GM19452 (cell line): ENCODE data around the gene MPP4.

ENCODE experiments used
- ATAC-seq: cut with Tn5 transposase; IDR thresholded peaks from one replicate; pipeline ENCODE4 v1.9.1; 2021; ENCODE audit not compliant: unreplicated experiment

MPP4 gene, protein sequence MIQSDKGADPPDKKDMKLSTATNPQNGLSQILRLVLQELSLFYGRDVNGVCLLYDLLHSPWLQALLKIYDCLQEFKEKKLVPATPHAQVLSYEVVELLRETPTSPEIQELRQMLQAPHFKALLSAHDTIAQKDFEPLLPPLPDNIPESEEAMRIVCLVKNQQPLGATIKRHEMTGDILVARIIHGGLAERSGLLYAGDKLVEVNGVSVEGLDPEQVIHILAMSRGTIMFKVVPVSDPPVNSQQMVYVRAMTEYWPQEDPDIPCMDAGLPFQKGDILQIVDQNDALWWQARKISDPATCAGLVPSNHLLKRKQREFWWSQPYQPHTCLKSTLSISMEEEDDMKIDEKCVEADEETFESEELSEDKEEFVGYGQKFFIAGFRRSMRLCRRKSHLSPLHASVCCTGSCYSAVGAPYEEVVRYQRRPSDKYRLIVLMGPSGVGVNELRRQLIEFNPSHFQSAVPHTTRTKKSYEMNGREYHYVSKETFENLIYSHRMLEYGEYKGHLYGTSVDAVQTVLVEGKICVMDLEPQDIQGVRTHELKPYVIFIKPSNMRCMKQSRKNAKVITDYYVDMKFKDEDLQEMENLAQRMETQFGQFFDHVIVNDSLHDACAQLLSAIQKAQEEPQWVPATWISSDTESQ

DNA sequence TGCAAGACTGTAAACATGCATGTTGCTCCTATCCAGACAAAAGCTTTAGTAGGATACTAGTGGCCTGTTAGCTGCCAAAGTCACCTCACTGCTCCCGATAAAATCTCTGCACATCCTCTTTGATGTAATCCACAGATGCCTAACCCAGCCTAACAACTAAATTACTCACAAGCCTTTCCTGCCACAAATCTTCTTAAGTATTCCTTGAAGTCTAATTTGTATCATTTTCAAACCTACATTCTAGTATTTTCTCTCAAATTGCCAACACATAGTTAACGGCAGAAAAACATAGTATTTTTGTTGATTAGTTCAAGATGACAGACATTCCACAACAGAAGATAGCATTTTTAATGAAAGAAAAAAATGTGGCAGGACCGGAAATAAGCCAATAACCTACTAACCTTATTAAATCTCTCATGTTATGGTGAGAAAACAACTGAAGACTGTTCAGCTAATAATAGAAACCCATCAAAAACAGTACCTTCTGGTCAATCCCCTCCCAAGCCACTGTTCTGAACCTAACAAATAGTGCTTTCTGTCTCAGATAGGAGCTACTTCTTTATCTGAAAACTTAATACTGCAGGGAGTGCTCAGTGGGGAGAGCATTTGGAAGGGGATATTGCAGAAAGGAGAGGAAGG lies at the start of gene MPP4:
Gene MPP4 (minus strand): TSS at position 57 of the 639 bp plus-strand sequence. CDS start 4,690 bp downstream, outside the sequence.
- no peak for ATAC-seq

GRCh38 chr2:201746551-201746950 lies 48.1 kb upstream of the MPP4 start:
- no peak for ATAC-seq

- no peak for ATAC-seq
These were observed 37.0 kb upstream of the MPP4 start for GRCh38 chr2:201735486-201735885.

GRCh38 chr2:201734111-201734510 lies 35.7 kb upstream of the MPP4 start:
- no peak for ATAC-seq

DNA sequence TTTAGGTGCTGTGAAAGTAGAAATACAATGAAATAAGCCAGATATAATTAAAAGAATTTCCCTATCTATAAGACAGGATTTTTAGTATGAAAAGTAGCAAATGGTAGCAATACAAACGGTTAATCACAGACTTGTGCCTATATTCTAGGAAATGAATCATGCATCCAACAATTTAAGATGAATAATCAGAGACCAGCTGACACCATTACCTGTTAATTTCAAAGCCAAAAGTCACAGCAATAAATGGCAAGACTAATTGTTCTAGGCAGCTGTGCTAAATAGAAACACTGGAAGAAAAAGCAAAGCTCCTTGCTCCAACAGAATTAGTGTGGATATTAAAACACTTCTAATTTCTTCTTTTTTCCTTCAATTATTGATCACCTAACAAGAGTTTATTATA lies 35.1 kb upstream of the MPP4 start:
- no peak for ATAC-seq

GRCh38 chr2:201730651-201731285 lies 32.3 kb upstream of the MPP4 start:
- ATAC-seq, result no peak

- ATAC-seq, result no peak
These were observed 17.0 kb upstream of the MPP4 start for GRCh38 chr2:201715459-201715858.

DNA sequence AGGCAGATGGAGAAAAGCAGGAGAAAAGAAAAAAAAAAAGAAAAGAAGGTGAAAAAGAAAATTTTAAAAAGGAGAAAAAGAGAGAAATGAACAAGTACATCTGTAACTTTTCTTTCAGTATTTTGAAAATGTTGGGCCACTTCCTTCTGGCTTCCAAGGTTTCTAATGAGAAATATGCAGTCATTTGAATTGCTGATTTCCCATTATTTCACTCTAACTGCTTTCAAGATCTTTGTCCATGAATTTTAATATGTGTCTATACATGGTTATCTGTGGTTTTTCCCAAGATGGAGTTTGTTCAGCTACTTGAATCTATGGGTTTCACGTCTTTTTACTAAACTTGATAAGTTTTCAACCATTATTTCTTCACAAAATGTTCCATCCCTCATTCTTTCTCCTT lies 14.3 kb upstream of the MPP4 start:
- ATAC-seq, result no peak

- no peak for ATAC-seq
These were observed 11.3 kb upstream of the MPP4 start for GRCh38 chr2:201709747-201710146.

- ATAC-seq, result no peak
These were observed 10.6 kb upstream of the MPP4 start for GRCh38 chr2:201709049-201709448.

DNA sequence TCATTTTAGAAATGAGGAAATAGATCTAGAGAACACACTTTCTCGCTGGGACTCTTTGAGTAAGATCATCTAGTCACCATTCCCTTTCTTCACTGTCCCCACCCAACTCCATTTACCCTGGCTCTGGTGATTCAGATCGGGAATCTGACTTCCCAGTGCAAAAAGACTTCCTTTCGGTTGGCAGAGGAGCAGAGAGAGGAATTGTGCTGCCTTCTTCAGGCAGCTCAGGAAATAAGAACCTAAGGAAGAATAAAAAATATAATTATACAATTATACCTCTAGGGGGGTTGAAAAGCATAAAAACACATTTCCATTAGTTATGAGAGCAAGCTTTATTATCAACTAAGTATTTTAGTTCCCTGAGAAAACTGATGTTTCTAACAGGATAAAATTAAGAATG lies 9.3 kb upstream of the MPP4 start:
- no peak for ATAC-seq

- no peak for ATAC-seq
These were observed 8.7 kb upstream of the MPP4 start for GRCh38 chr2:201707142-201707541.

DNA sequence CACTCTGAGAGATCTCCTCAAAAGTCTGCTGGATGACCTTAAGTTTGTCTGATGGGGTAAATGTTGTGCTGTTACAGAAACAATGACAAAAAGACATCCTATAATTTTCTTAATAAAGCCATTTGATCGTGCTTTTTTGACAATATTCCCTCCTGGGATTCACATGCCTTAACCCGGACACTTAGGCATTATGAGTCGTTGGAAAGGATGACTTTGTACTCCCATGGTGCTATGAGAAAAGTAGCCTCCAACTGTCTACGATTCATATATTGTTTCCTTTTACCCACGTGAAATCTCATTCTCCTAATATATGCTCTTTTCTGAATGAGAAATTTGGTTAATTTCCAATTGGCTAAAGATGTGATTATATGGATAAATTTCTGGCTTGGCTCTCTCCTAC lies 6.1 kb upstream of the MPP4 start:
- no peak for ATAC-seq

DNA sequence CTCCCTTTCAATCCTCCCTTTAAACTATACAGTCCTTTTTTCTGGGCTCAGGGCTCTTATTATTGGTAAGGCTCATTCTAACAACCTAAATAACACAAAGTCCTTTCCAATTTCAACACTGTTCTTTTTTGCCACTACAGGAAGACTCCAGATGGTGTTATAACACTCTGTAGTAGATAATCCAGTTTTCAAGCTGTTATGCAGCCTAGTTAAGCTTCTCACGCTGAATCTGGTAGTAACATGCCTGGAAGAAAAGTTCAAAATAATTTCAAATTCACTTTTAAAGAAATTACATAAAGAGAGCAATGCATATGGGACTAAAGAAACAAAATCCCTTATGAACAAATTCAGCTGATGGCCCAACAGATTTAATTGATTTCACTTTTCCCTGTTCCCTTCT lies 3.2 kb upstream of the MPP4 start:
- ATAC-seq, result no peak

GRCh38 chr2:201699416-201699815 lies 972 bp upstream of the MPP4 start:
- no peak for ATAC-seq

- no peak for ATAC-seq
These were observed 545 bp downstream of the MPP4 start for GRCh38 chr2:201697899-201698298.

- ATAC-seq, result no peak
These were observed 2.2 kb downstream of the MPP4 start for GRCh38 chr2:201696151-201696659.

GRCh38 chr2:201685156-201685555 lies 13.3 kb downstream of the MPP4 start:
- ATAC-seq, result no peak

DNA sequence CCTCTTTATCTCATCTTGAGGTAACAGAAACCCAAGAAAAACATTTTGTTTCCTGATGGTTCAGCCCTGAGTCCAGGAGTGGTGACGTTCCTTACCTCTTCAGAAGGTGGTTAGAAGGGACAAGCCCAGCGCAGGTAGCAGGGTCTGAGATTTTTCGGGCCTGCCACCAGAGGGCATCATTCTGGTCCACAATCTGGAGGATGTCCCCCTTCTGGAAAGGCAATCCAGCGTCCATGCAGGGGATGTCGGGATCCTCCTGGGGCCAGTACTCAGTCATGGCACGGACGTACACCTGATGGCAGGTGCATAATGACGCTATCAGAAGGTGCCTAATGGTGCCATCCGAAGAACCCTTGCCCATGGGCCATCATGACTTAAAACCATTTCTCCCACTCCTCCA lies 17.7 kb downstream of the MPP4 start:
- no peak for ATAC-seq

DNA sequence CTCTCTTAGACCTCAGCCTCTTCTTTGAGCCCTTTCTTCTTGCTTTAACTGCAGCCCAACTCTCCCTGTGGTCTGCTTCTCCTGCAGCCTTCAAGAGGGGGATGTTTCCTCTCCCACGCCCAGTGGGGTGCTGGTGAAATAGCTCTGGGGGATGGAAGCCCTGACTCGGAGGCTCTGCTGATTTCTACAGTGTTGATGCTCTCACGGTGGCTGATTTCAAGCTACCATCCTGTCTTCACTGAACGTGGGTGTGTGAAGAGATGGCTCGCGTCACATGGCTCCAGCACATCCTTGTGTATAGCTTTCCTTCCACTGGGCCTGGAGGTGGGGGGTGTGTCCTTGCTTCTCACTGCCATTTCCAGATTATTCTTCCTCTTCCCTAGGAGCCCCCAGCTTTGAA lies 20.0 kb downstream of the MPP4 start:
- ATAC-seq, result no peak

- ATAC-seq, result no peak
These were observed 23.0 kb downstream of the MPP4 start for GRCh38 chr2:201675454-201675853.
